HG02623 (cell line): ENCODE data around the gene COL4A1.

Experiments
- ATAC-seq: cut with Tn5 transposase; IDR thresholded peaks from one replicate; pipeline ENCODE4 v1.9.1; 2021; ENCODE audit warnings: moderate library complexity; ENCODE audit not compliant: unreplicated experiment

Gene COL4A1

GRCh38 chr13:110208116-110208515 is 98.8 kb downstream of the COL4A1 start:
- no peak for ATAC-seq

GRCh38 chr13:110206996-110207395 is 100.0 kb downstream of the COL4A1 start:
- no peak for ATAC-seq

GRCh38 chr13:110206185-110206584 is 100.8 kb downstream of the COL4A1 start:
- ATAC-seq, result no peak

GRCh38 chr13:110201114-110201513 is 105.8 kb downstream of the COL4A1 start:
- ATAC-seq, result no peak

- ATAC-seq, result no peak
These were observed 106.6 kb downstream of the COL4A1 start for GRCh38 chr13:110200276-110200870.

- no peak for ATAC-seq
These were observed 107.7 kb downstream of the COL4A1 start for GRCh38 chr13:110199046-110199831.

- no peak for ATAC-seq
These were observed 109.5 kb downstream of the COL4A1 start for GRCh38 chr13:110197471-110197870.

GRCh38 chr13:110197026-110197425 is 109.9 kb downstream of the COL4A1 start:
- no peak for ATAC-seq

GRCh38 chr13:110195547-110196485 is 111.1 kb downstream of the COL4A1 start:
- ATAC-seq, result no peak

- ATAC-seq, result no peak
These were observed 112.5 kb downstream of the COL4A1 start for GRCh38 chr13:110194451-110194850.

GRCh38 chr13:110193491-110193890 is 113.5 kb downstream of the COL4A1 start:
- no peak for ATAC-seq

GRCh38 chr13:110192472-110192871 is 114.5 kb downstream of the COL4A1 start:
- no peak for ATAC-seq

- ATAC-seq, result no peak
These were observed 119.3 kb downstream of the COL4A1 start for GRCh38 chr13:110187641-110188161.

- no peak for ATAC-seq
These were observed 120.6 kb downstream of the COL4A1 start for GRCh38 chr13:110186231-110186855.

GRCh38 chr13:110185696-110186095 is 121.3 kb downstream of the COL4A1 start:
- no peak for ATAC-seq

- ATAC-seq, result no peak
These were observed 123.0 kb downstream of the COL4A1 start for GRCh38 chr13:110183910-110184309.

- ATAC-seq, result no peak
These were observed 124.5 kb downstream of the COL4A1 start for GRCh38 chr13:110182461-110182860.

- no peak for ATAC-seq
These were observed 125.0 kb downstream of the COL4A1 start for GRCh38 chr13:110182003-110182402.

- ATAC-seq, result no peak
These were observed 127.2 kb downstream of the COL4A1 start for GRCh38 chr13:110179857-110180147.

GRCh38 chr13:110179116-110179856 is 127.7 kb downstream of the COL4A1 start:
- no peak for ATAC-seq
